CD4-positive, alpha-beta T cell treated with Interferon gamma for 1 hour (primary cell): ENCODE data around the gene GPR61.

ENCODE experiments used
- DNase-seq: peaks from one replicate; pipeline ENCODE4 v3.0.0-alpha.2; 2020

The GPR61 gene, protein sequence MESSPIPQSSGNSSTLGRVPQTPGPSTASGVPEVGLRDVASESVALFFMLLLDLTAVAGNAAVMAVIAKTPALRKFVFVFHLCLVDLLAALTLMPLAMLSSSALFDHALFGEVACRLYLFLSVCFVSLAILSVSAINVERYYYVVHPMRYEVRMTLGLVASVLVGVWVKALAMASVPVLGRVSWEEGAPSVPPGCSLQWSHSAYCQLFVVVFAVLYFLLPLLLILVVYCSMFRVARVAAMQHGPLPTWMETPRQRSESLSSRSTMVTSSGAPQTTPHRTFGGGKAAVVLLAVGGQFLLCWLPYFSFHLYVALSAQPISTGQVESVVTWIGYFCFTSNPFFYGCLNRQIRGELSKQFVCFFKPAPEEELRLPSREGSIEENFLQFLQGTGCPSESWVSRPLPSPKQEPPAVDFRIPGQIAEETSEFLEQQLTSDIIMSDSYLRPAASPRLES

GRCh38 chr1:109539676-109540075, at the start of gene GPR61:
TSS of gene GPR61 (plus strand) at chr1:109539872. CDS start at chr1:109543023, 3,151 bp downstream.
- DNase-seq, result no peak

- DNase-seq, result peak; percentile 70
Measured at GRCh38 chr1:109490029-109490933, 49.4 kb upstream of the GPR61 start.

DNA sequence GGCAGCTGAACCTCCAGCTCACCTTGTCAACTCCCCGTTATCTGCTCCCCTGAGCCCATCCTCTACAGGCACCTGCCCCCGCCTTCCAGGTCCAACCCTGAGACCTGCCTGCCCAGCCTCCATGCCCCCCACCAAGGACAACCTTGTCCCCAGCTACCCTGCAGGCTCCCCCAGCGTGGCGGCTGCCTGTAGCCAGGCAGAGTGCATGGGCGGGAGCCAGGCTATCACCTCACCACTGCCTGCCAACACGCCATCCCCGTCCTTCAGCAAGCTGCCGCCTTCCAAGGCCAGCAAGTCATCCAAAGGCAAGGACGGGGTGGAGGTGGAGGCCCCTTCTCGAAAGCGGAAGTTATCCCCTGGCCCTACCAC, 48.8 kb upstream of the GPR61 start:
- no peak for DNase-seq

DNA sequence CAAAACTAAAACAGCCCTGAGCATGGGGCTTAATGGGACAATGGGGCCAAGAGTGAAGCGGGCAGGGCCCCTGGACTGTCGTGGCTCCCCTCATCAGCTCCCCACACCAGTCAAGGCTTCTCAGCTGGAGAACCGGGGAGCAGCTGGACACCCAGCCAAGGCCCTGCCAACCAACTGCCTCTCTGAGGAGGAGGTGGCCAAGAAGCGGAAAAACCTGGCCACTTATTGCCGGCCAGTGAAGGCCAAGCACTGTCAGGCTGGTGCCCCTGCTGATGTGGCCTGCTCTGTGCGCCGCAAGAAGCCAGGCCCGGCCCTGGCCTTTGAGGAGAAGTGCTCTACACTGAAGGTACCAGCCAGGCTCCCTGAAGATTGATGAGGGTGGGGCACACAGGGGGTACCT, 48.3 kb upstream of the GPR61 start:
- DNase-seq, result no peak

DNA sequence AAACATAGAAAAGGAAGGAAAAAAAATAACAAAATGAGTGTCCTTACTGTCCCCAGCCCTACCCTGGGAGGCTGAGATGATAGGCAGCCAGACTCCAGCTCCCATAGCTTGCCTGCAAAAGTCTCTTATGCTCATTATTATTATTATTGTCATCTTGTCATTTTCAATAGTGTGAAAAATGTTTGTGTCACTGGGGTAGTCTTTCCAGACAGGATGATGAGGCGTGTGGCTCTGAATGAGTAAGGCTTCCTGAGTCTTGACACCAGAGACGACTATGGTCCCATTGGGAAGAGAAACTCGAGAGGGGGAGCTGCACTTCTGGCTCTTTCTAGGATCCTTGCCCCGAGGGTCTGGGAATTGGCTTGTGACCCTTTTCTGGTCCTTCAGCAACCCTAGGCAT, 46.9 kb upstream of the GPR61 start:
- no peak for DNase-seq

DNA sequence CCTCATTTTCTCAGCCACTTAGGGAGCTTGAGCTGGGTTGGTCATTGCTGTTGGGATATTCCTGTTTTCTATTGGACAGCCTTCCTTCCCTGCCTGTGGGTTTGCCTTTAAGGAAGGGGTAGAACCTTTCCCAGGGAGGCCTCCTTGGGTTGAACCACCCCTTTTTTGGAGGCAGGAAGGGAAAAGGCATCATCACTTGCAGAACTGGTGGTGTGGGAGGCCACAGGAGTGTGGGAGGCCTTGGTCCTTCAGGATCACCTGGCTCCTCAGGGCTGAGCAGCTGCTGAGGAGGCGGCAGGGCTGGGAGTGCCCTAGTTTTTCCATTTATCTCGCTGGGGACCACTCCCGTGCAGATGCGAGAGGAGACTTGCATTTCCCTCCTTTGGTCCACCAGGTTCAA, 46.4 kb upstream of the GPR61 start:
- DNase-seq, result no peak

GRCh38 chr1:109493805-109494539, 45.7 kb upstream of the GPR61 start, which contains the start of gene CYB561D1:
TSS of gene CYB561D1 (plus strand) at chr1:109494094. CDS start at chr1:109494140, 46 bp downstream.
- peak; percentile 85 for DNase-seq

DNA sequence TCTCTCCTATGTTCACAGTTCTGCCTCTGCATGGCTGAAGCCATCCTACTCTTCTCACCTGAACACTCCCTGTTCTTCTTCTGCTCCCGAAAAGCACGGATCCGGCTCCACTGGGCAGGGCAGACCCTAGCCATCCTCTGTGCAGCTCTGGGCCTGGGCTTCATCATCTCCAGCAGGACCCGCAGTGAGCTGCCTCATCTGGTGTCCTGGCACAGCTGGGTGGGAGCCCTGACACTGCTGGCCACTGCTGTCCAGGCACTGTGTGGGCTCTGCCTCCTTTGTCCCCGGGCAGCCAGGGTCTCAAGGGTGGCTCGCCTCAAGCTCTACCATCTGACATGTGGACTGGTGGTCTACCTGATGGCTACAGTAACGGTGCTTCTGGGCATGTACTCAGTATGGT, 43.9 kb upstream of the GPR61 start:
- DNase-seq, result no peak

GRCh38 chr1:109497449-109498160, 42.1 kb upstream of the GPR61 start:
- no peak for DNase-seq

DNA sequence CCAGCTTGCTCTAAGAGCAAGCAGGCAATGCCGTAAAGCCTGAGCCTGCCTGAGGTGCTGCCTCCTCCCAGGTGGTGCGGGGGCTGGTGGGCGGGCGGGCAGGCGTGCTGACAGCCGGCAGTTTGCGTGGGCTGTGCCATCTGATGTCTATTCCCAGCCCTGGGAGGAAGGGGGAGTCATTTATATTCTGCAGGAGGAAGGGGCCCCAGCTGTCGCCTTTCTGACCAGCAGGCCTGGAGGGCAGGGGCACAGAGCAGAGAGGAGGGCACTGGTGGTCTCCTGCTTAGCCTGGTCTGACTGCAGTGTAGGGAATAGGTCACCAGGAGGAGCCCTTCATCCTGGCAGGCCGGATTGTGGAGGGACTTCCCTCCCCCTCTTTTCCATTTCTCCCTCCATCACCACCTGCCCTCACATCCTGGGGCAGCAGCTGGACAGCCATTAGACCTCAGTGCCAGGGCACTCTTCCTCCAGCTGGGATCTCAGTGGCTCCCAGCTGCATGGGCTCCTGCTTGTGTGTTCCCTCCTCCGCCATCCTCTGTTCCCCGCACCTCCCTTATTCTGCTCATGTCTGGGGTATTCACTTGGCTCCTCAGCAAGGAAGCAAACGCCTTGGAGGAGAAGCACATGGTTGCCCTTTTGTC, 41.4 kb upstream of the GPR61 start:
- no peak for DNase-seq

- DNase-seq, result no peak
Measured at GRCh38 chr1:109499081-109499480, 40.6 kb upstream of the GPR61 start.

GRCh38 chr1:109499661-109500536, 39.8 kb upstream of the GPR61 start:
- peak; percentile 55 for DNase-seq

GRCh38 chr1:109500941-109501381, 38.7 kb upstream of the GPR61 start:
- DNase-seq, result no peak

DNA sequence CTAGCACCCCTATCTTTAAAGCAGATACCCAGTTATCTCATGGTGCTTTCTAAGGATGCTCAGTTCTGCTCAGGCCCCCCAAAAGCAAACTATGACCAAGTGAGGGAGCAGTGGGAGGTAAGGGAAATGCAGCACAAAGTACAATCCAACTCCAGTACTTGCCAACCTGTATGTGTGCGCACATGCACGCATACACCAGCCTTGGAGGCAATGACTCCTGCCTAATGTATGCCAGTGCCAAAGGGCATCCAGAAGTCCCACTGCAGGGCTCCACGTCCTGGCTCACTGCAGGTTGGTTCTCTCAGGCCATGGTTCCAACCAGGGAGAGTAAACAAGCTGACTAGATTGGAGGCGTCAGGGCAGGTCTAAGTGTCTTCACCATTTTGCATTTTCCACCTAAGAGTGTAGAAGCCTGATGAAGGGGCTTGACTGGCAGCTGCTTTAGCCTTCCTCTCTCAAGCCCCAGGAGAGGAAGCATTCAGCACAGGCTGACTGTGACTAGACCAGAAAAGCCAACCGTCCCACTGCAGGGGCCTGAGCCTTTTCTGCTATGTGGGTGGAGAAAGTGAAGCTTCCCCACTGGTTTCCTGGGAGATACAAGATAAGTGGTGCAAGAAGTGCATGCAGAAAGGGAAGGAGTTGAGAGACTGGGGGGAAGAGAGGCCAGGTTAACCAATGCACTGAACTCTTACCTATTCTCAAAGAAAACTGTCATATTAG, 37.9 kb upstream of the GPR61 start:
- DNase-seq, result no peak

GRCh38 chr1:109502364-109502851, 37.3 kb upstream of the GPR61 start:
- DNase-seq, result peak; percentile 68

GRCh38 chr1:109503935-109504334, 35.7 kb upstream of the GPR61 start:
- DNase-seq, result no peak

DNA sequence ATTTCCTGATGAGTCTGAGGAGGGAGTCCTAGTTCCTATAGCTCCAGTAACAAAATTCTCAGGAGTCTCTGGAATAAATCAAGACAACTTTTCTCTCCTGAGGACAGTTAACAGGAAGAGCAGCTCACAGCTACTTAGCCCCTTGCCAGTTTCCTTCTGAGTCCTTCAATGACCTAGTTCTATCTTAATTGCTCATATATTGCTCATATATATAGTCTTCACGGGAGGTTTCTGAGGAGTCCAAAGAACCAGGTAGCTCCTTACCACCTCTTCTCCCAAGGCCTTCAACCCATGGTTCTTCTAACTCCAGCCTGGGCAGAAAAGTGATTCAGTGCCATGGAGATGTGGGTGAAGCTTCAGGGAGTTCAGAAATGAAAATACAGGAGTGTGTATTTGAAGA, 34.7 kb upstream of the GPR61 start:
- DNase-seq, result no peak

- DNase-seq, result no peak
Measured at GRCh38 chr1:109508001-109508872, 31.4 kb upstream of the GPR61 start.

GRCh38 chr1:109508873-109509175, 30.8 kb upstream of the GPR61 start:
- no peak for DNase-seq
